Erythroblast (primary cell): Measurements from ENCODE around the gene SLC29A4.

Experiments used
- GATA1 ChIP-seq: IDR thresholded peaks from 2 replicates; pipeline ENCODE4 v1.6.1; 2011; ENCODE audit warnings: low read depth, mild to moderate bottlenecking, control low read depth, low read length, moderate library complexity
- POLR2A ChIP-seq: IDR thresholded peaks from 2 replicates; pipeline ENCODE4 v1.6.1; 2011; ENCODE audit warnings: mild to moderate bottlenecking, low read length

DNA sequence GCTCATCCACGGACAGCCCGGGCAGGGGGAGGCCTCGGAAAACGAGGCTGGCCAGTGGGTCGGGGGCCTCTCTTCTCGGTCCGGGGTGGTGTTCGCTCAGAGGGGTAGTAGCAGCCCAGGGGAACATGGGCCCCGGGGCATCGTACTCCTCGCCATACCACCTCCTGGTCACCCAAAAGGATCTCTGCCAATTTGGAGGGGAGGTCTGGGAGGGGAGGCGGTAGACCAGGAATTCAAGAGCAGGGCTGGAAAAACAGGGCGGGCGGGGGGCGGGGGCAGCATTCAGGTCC, 67.4 kb downstream of the SLC29A4 start:
- TF ChIP-seq POLR2A = no peak
- TF ChIP-seq GATA1 = no peak
